Measurements from ENCODE around the gene DENND1B.

Gene DENND1B

GRCh38 chr1:197775282-197776262, at the start of gene DENND1B:
TSS of gene DENND1B (minus strand) at chr1:197775480. CDS start at chr1:197775155, 325 bp downstream.
- DNase-seq (ENCODE audit: low spot score) = no peak

GRCh38 chr1:197814306-197814705, 39.0 kb upstream of the DENND1B start:
- no peak for DNase-seq (ENCODE audit: low spot score)

- no peak for DNase-seq (ENCODE audit: low spot score)
Observed at GRCh38 chr1:197813741-197814140, 38.5 kb upstream of the DENND1B start.

GRCh38 chr1:197811769-197812168, 36.5 kb upstream of the DENND1B start:
- DNase-seq (ENCODE audit: low spot score) = no peak

- DNase-seq (ENCODE audit: low spot score) = no peak
Observed at GRCh38 chr1:197810812-197811211, 35.5 kb upstream of the DENND1B start.

GRCh38 chr1:197808880-197809279, 33.6 kb upstream of the DENND1B start:
- DNase-seq (ENCODE audit: low spot score) = no peak

- DNase-seq (ENCODE audit: low spot score) = no peak
Observed at GRCh38 chr1:197807739-197808453, 32.6 kb upstream of the DENND1B start.

GRCh38 chr1:197807216-197807615, 31.9 kb upstream of the DENND1B start:
- DNase-seq (ENCODE audit: low spot score) = no peak

- no peak for DNase-seq (ENCODE audit: low spot score)
Observed at GRCh38 chr1:197806718-197807117, 31.4 kb upstream of the DENND1B start.

GRCh38 chr1:197801684-197802083, 26.4 kb upstream of the DENND1B start:
- no peak for DNase-seq (ENCODE audit: low spot score)

GRCh38 chr1:197801111-197801482, 25.8 kb upstream of the DENND1B start:
- DNase-seq (ENCODE audit: low spot score) = no peak

- no peak for DNase-seq (ENCODE audit: low spot score)
Observed at GRCh38 chr1:197800379-197801110, 25.3 kb upstream of the DENND1B start.

- no peak for DNase-seq (ENCODE audit: low spot score)
Observed at GRCh38 chr1:197799271-197799670, 24.0 kb upstream of the DENND1B start.

GRCh38 chr1:197798492-197798891, 23.2 kb upstream of the DENND1B start:
- no peak for DNase-seq (ENCODE audit: low spot score)

GRCh38 chr1:197797010-197797409, 21.7 kb upstream of the DENND1B start:
- no peak for DNase-seq (ENCODE audit: low spot score)

GRCh38 chr1:197788741-197789739, 13.8 kb upstream of the DENND1B start:
- no peak for DNase-seq (ENCODE audit: low spot score)

GRCh38 chr1:197787623-197788536, 12.6 kb upstream of the DENND1B start:
- no peak for DNase-seq (ENCODE audit: low spot score)

- no peak for DNase-seq (ENCODE audit: low spot score)
Observed at GRCh38 chr1:197787056-197787455, 11.8 kb upstream of the DENND1B start.

- DNase-seq (ENCODE audit: low spot score) = no peak
Observed at GRCh38 chr1:197786280-197786679, 11.0 kb upstream of the DENND1B start.

- DNase-seq (ENCODE audit: low spot score) = no peak
Observed at GRCh38 chr1:197783510-197783948, 8.2 kb upstream of the DENND1B start.
